HCT116 (cell line): ENCODE measurements around the gene CABYR. TPM values are rescaled to one million over a fixed set of nuclear protein-coding genes. Genes with fewer than 3 reads are reported as not detected.
"Not testable (repeated sequence)": the region's sequence is repeated elsewhere in the genome, so short reads cannot be mapped to it uniquely, and the experiment has no call there.

Source experiments
- ATAC-seq: fragments of 200-7000 bp; cut with Tn5 transposase; 2 replicates; pipeline ENCODE4 v1.9.1; 2020; ENCODE audit warnings: mild to moderate bottlenecking, moderate library complexity
- BruUV-seq: library from RNA; stranded (reverse); fragments of 400-500 nt; replicated peaks from 2 replicates; lab custom pipeline; 2021; lab: Mats Ljungman, UMichigan
- CTCF ChIA-PET: fragments of 300-600 bp; sonication (Branson Sonifier 250); formaldehyde crosslinking; loops from one replicate; lab custom pipeline; 2021; ENCODE audit warnings: antibody characterized with exemption; lab: Charles Lee
- POLR2A ChIA-PET: fragments of 300-600, 350-600 bp; sonication (Branson Sonifier 250); formaldehyde crosslinking; loops from one replicate; lab custom pipeline; 2021; ENCODE audit warnings: antibody characterized with exemption; lab: Charles Lee
- RAD21 ChIA-PET, 2 experiments: fragments of 300-600 bp; sonication (Branson Sonifier 250); formaldehyde crosslinking; loops; one replicate each; lab custom pipeline; 2023; ENCODE audit warnings: low total read pairs in 2 of 2; ENCODE audit not compliant: uncharacterized antibody in 2 of 2, unreplicated experiment in 2 of 2, low non-redundant PET in 1 of 2; lab: Charles Lee
- DNase-seq: peaks from one replicate; pipeline ENCODE4 v3.0.0-alpha.2; 2010; ENCODE audit warnings: low read depth, low spot score
- H2AFZ ChIP-seq: fragments of 200-600 bp; shearing (Covaris generic), sonication (generic); 2 replicates; pipeline ENCODE4 v1.6.1; 2017; ENCODE audit warnings: low read depth, mixed run types, mixed read lengths, antibody characterized with exemption, low read length; ENCODE audit not compliant: poor library complexity, severe bottlenecking
- H3K27ac ChIP-seq: 2 replicates; pipeline ENCODE4 v1.5.1; 2012; ENCODE audit warnings: low read depth, low read length
- H3K27me3 ChIP-seq: fragments of 200-600 bp; sonication (generic); 2 replicates; pipeline ENCODE4 v1.6.1; 2016; ENCODE audit warnings: mixed run types, low read length, mixed read lengths; ENCODE audit not compliant: insufficient read depth
- H3K36me3 ChIP-seq, 2 experiments: fragments of 200-500 bp in 1 of 2; fragments of 200-600 bp in 1 of 2; sonication (Bioruptor generic) in 1 of 2; sonication (generic) in 1 of 2; 2 replicates each; pipeline versions ENCODE4 v1.5.1 to v1.6.1; 2014 to 2016; ENCODE audit warnings: low read length in 2 of 2, inconsistent platforms in 1 of 2, mixed read lengths in 1 of 2, mixed run types in 1 of 2; ENCODE audit not compliant: insufficient read depth in 2 of 2, control insufficient read depth in 1 of 2
- H3K4me1 ChIP-seq, 2 experiments: fragments of 200-600 bp in 1 of 2; sonication (generic) in 1 of 2; 2 replicates each; pipeline versions ENCODE4 v1.5.1 to v1.6.1; 2012 to 2017; ENCODE audit warnings: low read length in 2 of 2, inconsistent platforms in 1 of 2, mild to moderate bottlenecking in 1 of 2, mixed read lengths in 1 of 2, mixed run types in 1 of 2, moderate library complexity in 1 of 2; ENCODE audit not compliant: insufficient read depth in 2 of 2, control insufficient read depth in 1 of 2
- H3K4me2 ChIP-seq: fragments of 200-600 bp; sonication (generic); 2 replicates; pipeline ENCODE4 v1.6.1; 2017; ENCODE audit warnings: mixed run types, low read length, mixed read lengths
- H3K4me3 ChIP-seq, 2 experiments: fragments of 200-600 bp in 1 of 2; sonication (generic) in 1 of 2; replicated peaks in 1 of 2; 2 replicates each; pipeline ENCODE4 v1.5.1; 2011 to 2016; ENCODE audit warnings: low read length in 2 of 2, control low read depth in 1 of 2, low read depth in 1 of 2, mild to moderate bottlenecking in 1 of 2, mixed read lengths in 1 of 2, mixed run types in 1 of 2
- H3K79me2 ChIP-seq: fragments of 200-600 bp; sonication (generic); 2 replicates; pipeline ENCODE4 v1.6.1; 2017; ENCODE audit warnings: mild to moderate bottlenecking, mixed run types, low read length, moderate library complexity, mixed read lengths; ENCODE audit not compliant: insufficient read depth
- H3K9ac ChIP-seq: fragments of 200-600 bp; sonication (generic); 2 replicates; pipeline ENCODE4 v1.6.1; 2016; ENCODE audit warnings: low read length, mixed read lengths
- H3K9me2 ChIP-seq: fragments of 200-600 bp; sonication (generic), shearing (Covaris generic); 2 replicates; pipeline ENCODE4 v1.6.1; 2017; ENCODE audit warnings: mixed run types, mild to moderate bottlenecking, moderate library complexity; ENCODE audit not compliant: insufficient read depth
- H3K9me3 ChIP-seq, 2 experiments: fragments of 200-500 bp in 1 of 2; fragments of 200-600 bp in 1 of 2; sonication (Bioruptor generic) in 1 of 2; sonication (generic) in 1 of 2; 2 replicates each; pipeline ENCODE4 v1.6.1; 2014 to 2017; ENCODE audit warnings: low read length in 2 of 2, mixed read lengths in 2 of 2, inconsistent platforms in 1 of 2, low read depth in 1 of 2, mild to moderate bottlenecking in 1 of 2, mixed run types in 1 of 2, moderate library complexity in 1 of 2; ENCODE audit not compliant: control insufficient read depth in 1 of 2, insufficient read depth in 1 of 2
- H4K20me1 ChIP-seq: fragments of 200-600 bp; sonication (generic), shearing (Covaris generic); 2 replicates; pipeline ENCODE4 v1.6.1; 2017; ENCODE audit warnings: mixed run types, mild to moderate bottlenecking, moderate library complexity; ENCODE audit not compliant: insufficient read depth
- FOSL1 ChIP-seq: IDR thresholded peaks from 2 replicates; pipeline ENCODE4 v1.6.1; 2012; ENCODE audit warnings: low read depth
- JUND ChIP-seq: IDR thresholded peaks from 2 replicates; pipeline ENCODE4 v1.6.1; 2012
- POLR2AphosphoS5 ChIP-seq: IDR thresholded peaks from 2 replicates; pipeline ENCODE4 v1.6.1; 2011; ENCODE audit warnings: mild to moderate bottlenecking, low read depth, low read length, moderate library complexity
- YY1 ChIP-seq: IDR thresholded peaks from 2 replicates; pipeline ENCODE4 v1.6.1; 2011; ENCODE audit warnings: low read length, low read depth, moderate library complexity, mild to moderate bottlenecking; ENCODE audit not compliant: insufficient replicate concordance; ENCODE audit errors: extremely low read depth
- intact Hi-C: fragments of 100-400 bp; cut with micrococcal nuclease; formaldehyde crosslinking; loops from 2 replicates; pipeline ENCODE4 v1.10.0; 2022
- total RNA-seq: library from RNA; stranded (reverse); gene quantifications from one replicate; pipeline ENCODE4 v1.2.1, GENCODE V29; 2021; ENCODE audit not compliant: unreplicated experiment

The CABYR gene
- total RNA-seq, 1 experiment from 2014 or later, result not detected

GRCh38 chr18:24142376-24142775 is 3.5 kb downstream of the CABYR start:
- Histone ChIP-seq H3K79me2 (no peaks in the 10 kb centered on the region), H3K27ac (no peak overlapping the region), H3K9me2 (no peaks in the 10 kb centered on the region), H2AFZ (no peak overlapping the region), H3K9ac (no peak overlapping the region), H3K36me3 (no peaks in the 10 kb centered on the region), H3K4me3 (no peak overlapping the region), H3K4me2 (no peak overlapping the region), H3K27me3 (no peaks in the 10 kb centered on the region), H3K4me1 (peaks cover 0 to 1% of the 10 kb centered on the region in 2 experiments; a peak in 2 of 4 replicates), H4K20me1 (no peaks in the 10 kb centered on the region), H3K9me3 (no peaks in the 10 kb centered on the region)
- CTCF ChIA-PET, result no interaction called here
- BruUV-seq, result no TSS peak
- no peak for ATAC-seq
- no peak for DNase-seq
- POLR2A ChIA-PET, result no interaction called here
- intact Hi-C loops, result no loop called here
- RAD21 ChIA-PET, result no interaction called here
- no peak for TF ChIP-seq YY1
- TF ChIP-seq FOSL1, result no peak
- TF ChIP-seq JUND, result no peak
- TF ChIP-seq POLR2AphosphoS5, result no peak

GRCh38 chr18:24149591-24149990 is 10.7 kb downstream of the CABYR start:
- H3K27me3 ChIP-seq, H3K9ac ChIP-seq, H3K27ac ChIP-seq, H3K4me1 ChIP-seq, H2AFZ ChIP-seq, BruUV-seq, CTCF ChIA-PET, POLR2A ChIA-PET, intact Hi-C loops, RAD21 ChIA-PET, H3K79me2 ChIP-seq, H3K4me2 ChIP-seq, H3K9me3 ChIP-seq, ATAC-seq, H3K4me3 ChIP-seq, H3K36me3 ChIP-seq, H4K20me1 ChIP-seq, H3K9me2 ChIP-seq, DNase-seq: not testable (repeated sequence)
